GM21529 (cell line): ENCODE results near the gene CIRBP.

Experiments used
- ATAC-seq: cut with Tn5 transposase; IDR thresholded peaks from one replicate; pipeline ENCODE4 v1.9.1; 2021; ENCODE audit not compliant: unreplicated experiment

Gene CIRBP

GRCh38 chr19:1278074-1278473 is 8.9 kb downstream of the CIRBP start:
- no peak for ATAC-seq

- no peak for ATAC-seq
Measured at GRCh38 chr19:1278713-1279660, 9.9 kb downstream of the CIRBP start.

- ATAC-seq, result no peak
Measured at GRCh38 chr19:1279782-1280341, 10.7 kb downstream of the CIRBP start.

- no peak for ATAC-seq
Measured at GRCh38 chr19:1280636-1281568, 11.8 kb downstream of the CIRBP start.

GRCh38 chr19:1281569-1282287 is 12.6 kb downstream of the CIRBP start:
- ATAC-seq, result no peak

- no peak for ATAC-seq
Measured at GRCh38 chr19:1282588-1283206, 13.6 kb downstream of the CIRBP start.

- ATAC-seq, result no peak
Measured at GRCh38 chr19:1283207-1283916, 14.2 kb downstream of the CIRBP start.

GRCh38 chr19:1283917-1284292 is 14.8 kb downstream of the CIRBP start:
- ATAC-seq, result no peak

GRCh38 chr19:1284293-1284978 is 15.3 kb downstream of the CIRBP start:
- ATAC-seq, result no peak

GRCh38 chr19:1284979-1285736 is 16.0 kb downstream of the CIRBP start:
- no peak for ATAC-seq

- no peak for ATAC-seq
Measured at GRCh38 chr19:1285737-1286360, 16.7 kb downstream of the CIRBP start, which contains the start of gene EFNA2. Gene EFNA2, plus strand, starts transcription at chr19:1285873. Its CDS starts 296 bp downstream, at chr19:1286169.

- no peak for ATAC-seq
Measured at GRCh38 chr19:1286487-1287353, 17.6 kb downstream of the CIRBP start.

- ATAC-seq, result no peak
Measured at GRCh38 chr19:1287354-1288225, 18.5 kb downstream of the CIRBP start.

- ATAC-seq, result no peak
Measured at GRCh38 chr19:1288226-1288612, 19.1 kb downstream of the CIRBP start.

GRCh38 chr19:1288833-1289685 is 19.9 kb downstream of the CIRBP start:
- no peak for ATAC-seq
